GM13977 (cell line): ENCODE measurements around the gene ITPK1.
"Not testable (repeated sequence)": the region's sequence is repeated elsewhere in the genome, so short reads cannot be mapped to it uniquely, and the experiment has no call there.

ENCODE experiments used
- DNase-seq: peaks from one replicate; pipeline ENCODE4 v3.0.0; 2012; ENCODE audit warnings: low spot score
- CTCF ChIP-seq: IDR thresholded peaks from 2 replicates; pipeline ENCODE4 v1.5.1; 2012; ENCODE audit warnings: mild to moderate bottlenecking, control low read depth; ENCODE audit not compliant: insufficient read depth; ENCODE audit errors: extremely low read depth, missing control alignments
- in situ Hi-C: fragments of 300-500 bp; cut with MboI; formaldehyde crosslinking; loops from one replicate; pipeline ENCODE4 v1.12.0; 2022; ENCODE audit warnings: low sequenced_read_pairs, low pct_unique_long_range_greater_than_20kb, mixed read lengths, inconsistent platforms; ENCODE audit not compliant: unreplicated experiment

ITPK1 gene

GRCh38 chr14:93115821-93116675, at the start of gene ITPK1:
TSS of gene ITPK1 (minus strand) at chr14:93115925. CDS start at chr14:93115163, 762 bp downstream.
- in situ Hi-C loops = no loop called here
- peak; percentile 61 for TF ChIP-seq CTCF
- peak; percentile 90 for DNase-seq

GRCh38 chr14:93163564-93163963, 47.8 kb upstream of the ITPK1 start:
- in situ Hi-C loops = no loop called here
- no peak for DNase-seq
- no peak for TF ChIP-seq CTCF

GRCh38 chr14:93161411-93161940, 45.8 kb upstream of the ITPK1 start:
- in situ Hi-C loops = no loop called here
- TF ChIP-seq CTCF = no peak
- no peak for DNase-seq

- DNase-seq = no peak
- peak; percentile 44 for TF ChIP-seq CTCF
- in situ Hi-C loops = no loop called here
These were observed 44.7 kb upstream of the ITPK1 start for GRCh38 chr14:93160353-93160801.

- in situ Hi-C loops, DNase-seq: not testable (repeated sequence)
These were observed 44.1 kb upstream of the ITPK1 start for GRCh38 chr14:93159625-93160352.

GRCh38 chr14:93158349-93158748, 42.6 kb upstream of the ITPK1 start:
- DNase-seq, in situ Hi-C loops: not testable (repeated sequence)

- DNase-seq = no peak
- in situ Hi-C loops = no loop called here
- TF ChIP-seq CTCF = no peak
These were observed 41.1 kb upstream of the ITPK1 start for GRCh38 chr14:93156693-93157369.
